T-helper 2 cell treated with Interferon-gamma antibody and Interleukin-4, amounts not matched to agents 5 μg/mL and 100 μg/mL, for 36 hours (primary cell): Measurements from ENCODE around the gene RHOBTB3.
A peak's percentile ranks its signal among the peaks of the same experiment; 100 is the strongest.

Source experiments
- DNase-seq: peaks from one replicate; pipeline ENCODE4 v3.0.0; 2021; ENCODE audit warnings: low spot score
- H3K27ac Mint-ChIP-seq: one replicate; pipeline ENCODE4 v1.8.0; 2021; ENCODE audit warnings: mild to moderate bottlenecking, mixed read lengths
- H3K27me3 Mint-ChIP-seq: one replicate; pipeline ENCODE4 v1.8.0; 2021; ENCODE audit warnings: low read depth, mixed read lengths
- H3K36me3 Mint-ChIP-seq: one replicate; pipeline ENCODE4 v1.8.0; 2021; ENCODE audit warnings: low read depth, mixed read lengths
- H3K4me1 Mint-ChIP-seq: one replicate; pipeline ENCODE4 v1.8.0; 2021; ENCODE audit warnings: low read depth, mixed read lengths
- H3K4me3 Mint-ChIP-seq: one replicate; pipeline ENCODE4 v1.8.0; 2022; ENCODE audit warnings: mild to moderate bottlenecking, moderate library complexity, mixed read lengths
- H3K9me3 Mint-ChIP-seq: one replicate; pipeline ENCODE4 v1.8.0; 2021; ENCODE audit warnings: mixed read lengths

The RHOBTB3 gene

GRCh38 chr5:95759005-95759404 is 27.9 kb downstream of the RHOBTB3 start:
- Mint-ChIP-seq H3K27me3 (peaks cover 47% of the 10 kb centered on the region), H3K9me3 (no peaks in the 10 kb centered on the region), H3K4me1 (peaks cover 28% of the 10 kb centered on the region), H3K36me3 (no peaks in the 10 kb centered on the region), H3K4me3 (no peak overlapping the region), H3K27ac (no peak overlapping the region)
- no peak for DNase-seq

DNA sequence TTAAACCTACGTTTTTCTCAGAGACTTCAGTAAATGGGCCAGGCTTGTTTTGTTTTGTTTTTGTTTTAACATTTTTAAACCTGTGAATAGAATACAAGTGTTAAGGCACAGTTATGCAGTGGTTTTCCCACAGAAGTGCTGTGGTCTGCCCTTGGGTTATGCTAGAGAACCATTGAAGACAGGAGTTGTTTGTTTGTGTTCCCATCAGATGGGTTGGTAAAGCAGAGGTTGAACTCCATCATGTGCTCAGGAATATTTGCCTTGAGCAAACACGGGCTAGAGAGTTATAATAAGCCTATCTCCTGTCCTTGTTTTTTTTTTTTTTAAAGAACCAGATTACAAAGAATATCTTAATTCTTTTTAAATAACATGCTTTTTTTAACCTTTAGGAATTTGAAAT is 28.5 kb downstream of the RHOBTB3 start:
- Mint-ChIP-seq H3K27me3 (peaks cover 46% of the 10 kb centered on the region), H3K27ac (no peak overlapping the region), H3K4me1 (peaks cover 28% of the 10 kb centered on the region), H3K9me3 (no peaks in the 10 kb centered on the region), H3K36me3 (no peaks in the 10 kb centered on the region), H3K4me3 (peak overlapping the region; percentile 11)
- DNase-seq = no peak

DNA sequence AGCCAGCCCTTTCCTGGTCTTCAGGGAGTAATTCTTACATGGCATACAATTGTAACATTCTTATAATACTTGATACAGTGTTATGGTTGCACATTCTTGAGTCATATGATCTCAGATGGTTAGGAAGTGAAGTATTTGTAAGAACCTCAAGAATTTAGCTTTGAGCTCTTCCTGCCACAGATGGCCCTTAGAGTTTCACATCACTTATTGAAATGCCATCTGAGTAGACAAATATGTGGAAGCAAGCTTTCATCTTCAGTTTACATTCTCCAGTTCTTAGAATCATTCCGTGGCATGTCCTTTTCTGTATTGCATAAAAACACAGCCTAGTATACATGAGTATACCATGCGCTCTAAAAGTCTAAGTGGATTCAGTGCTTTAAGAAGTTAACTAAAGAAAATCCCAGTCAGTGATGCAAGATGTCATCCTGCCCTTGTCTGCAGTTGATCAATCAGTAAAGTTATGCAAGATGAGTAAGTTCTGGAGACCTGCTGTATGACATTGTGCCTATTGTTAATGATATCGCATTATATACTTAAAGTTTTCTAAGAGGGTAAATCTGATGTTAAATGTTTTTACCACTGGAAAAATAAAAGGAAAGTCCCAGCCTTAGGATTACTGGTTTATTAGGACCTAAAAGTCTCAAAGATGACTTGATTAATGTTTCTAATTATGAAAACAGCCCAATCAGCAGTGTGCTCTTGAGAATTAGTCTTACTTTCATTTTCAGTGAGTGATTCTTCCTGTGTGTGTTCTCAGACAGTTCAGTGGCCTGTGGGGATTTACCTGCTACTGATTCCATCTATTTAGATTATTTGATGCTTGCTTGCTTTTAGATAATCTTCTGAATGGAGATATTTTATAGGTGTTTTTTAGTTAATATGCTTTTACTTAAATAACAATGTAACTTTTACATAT is 29.4 kb downstream of the RHOBTB3 start:
- H3K4me1 Mint-ChIP-seq = peaks cover 28% of the 10 kb centered on the region
- H3K27ac Mint-ChIP-seq = peak overlapping the region; percentile 64
- H3K36me3 Mint-ChIP-seq = no peaks in the 10 kb centered on the region
- peak; percentile 17 for DNase-seq
- no peaks in the 10 kb centered on the region for H3K9me3 Mint-ChIP-seq
- H3K4me3 Mint-ChIP-seq = peak overlapping the region; percentile 77
- H3K27me3 Mint-ChIP-seq = peaks cover 51% of the 10 kb centered on the region

GRCh38 chr5:95761771-95762651 is 30.9 kb downstream of the RHOBTB3 start:
- Mint-ChIP-seq H3K36me3 (no peaks in the 10 kb centered on the region), H3K9me3 (no peaks in the 10 kb centered on the region), H3K27ac (no peak overlapping the region), H3K4me3 (no peak overlapping the region), H3K27me3 (peaks cover 48% of the 10 kb centered on the region), H3K4me1 (peaks cover 28% of the 10 kb centered on the region)
- no peak for DNase-seq

DNA sequence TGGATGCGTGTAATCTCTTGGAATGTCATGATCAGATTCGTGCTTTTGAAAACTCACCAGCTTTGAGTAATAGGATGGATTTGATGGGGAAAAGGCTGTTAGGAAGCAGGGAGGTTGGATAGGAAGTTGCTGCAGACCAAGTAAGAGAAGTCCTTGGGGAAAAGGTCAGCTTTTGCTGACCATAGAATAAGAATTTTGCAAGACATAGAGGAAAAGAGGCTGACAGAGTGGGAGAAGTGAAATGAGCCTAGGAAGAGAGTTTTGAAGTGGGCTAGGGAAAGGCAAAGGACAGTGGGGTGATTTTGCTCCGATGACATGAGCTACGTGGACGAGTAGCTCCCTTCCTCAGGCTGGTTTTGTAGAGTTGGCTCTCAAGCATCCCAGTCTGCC is 31.5 kb downstream of the RHOBTB3 start:
- H3K27me3 Mint-ChIP-seq = peaks cover 48% of the 10 kb centered on the region
- no peak for DNase-seq
- H3K4me1 Mint-ChIP-seq = peaks cover 28% of the 10 kb centered on the region
- H3K4me3 Mint-ChIP-seq = no peak overlapping the region
- H3K36me3 Mint-ChIP-seq = no peaks in the 10 kb centered on the region
- H3K27ac Mint-ChIP-seq = no peak overlapping the region
- no peaks in the 10 kb centered on the region for H3K9me3 Mint-ChIP-seq

- Mint-ChIP-seq H3K36me3 (no peaks in the 10 kb centered on the region), H3K27ac (no peak overlapping the region), H3K4me1 (peaks cover 28% of the 10 kb centered on the region), H3K27me3 (peaks cover 43% of the 10 kb centered on the region), H3K4me3 (no peak overlapping the region), H3K9me3 (no peaks in the 10 kb centered on the region)
- no peak for DNase-seq
These were observed 32.8 kb downstream of the RHOBTB3 start for GRCh38 chr5:95763941-95764340.

DNA sequence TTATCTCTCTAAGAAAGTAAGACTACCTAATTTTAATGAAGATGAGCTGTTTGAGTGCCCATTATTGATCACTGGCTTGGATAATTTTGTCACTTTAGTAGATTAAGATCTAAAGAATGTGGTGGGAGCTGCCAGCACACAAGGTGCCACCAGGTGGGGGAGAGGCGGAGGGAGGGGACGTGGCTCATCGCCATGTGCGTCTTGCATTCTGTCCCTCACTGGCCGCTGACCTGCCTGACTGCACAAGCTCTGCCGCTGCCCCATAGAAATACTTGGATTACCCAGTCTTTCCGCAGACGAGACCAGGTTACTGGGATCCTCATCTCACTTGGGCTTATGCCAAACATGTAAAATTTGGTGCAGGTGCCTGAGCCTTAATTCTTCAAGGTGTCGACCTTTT is 37.6 kb downstream of the RHOBTB3 start:
- H3K4me3 Mint-ChIP-seq = no peak overlapping the region
- no peak for DNase-seq
- H3K4me1 Mint-ChIP-seq = no peaks in the 10 kb centered on the region
- H3K27ac Mint-ChIP-seq = no peak overlapping the region
- H3K27me3 Mint-ChIP-seq = peaks cover 46% of the 10 kb centered on the region
- H3K36me3 Mint-ChIP-seq = no peaks in the 10 kb centered on the region
- H3K9me3 Mint-ChIP-seq = no peaks in the 10 kb centered on the region

- Mint-ChIP-seq H3K9me3 (no peaks in the 10 kb centered on the region), H3K27ac (no peak overlapping the region), H3K27me3 (peaks cover 28% of the 10 kb centered on the region), H3K4me3 (no peak overlapping the region), H3K36me3 (no peaks in the 10 kb centered on the region), H3K4me1 (peaks cover 2% of the 10 kb centered on the region)
- DNase-seq = no peak
These were observed 39.9 kb downstream of the RHOBTB3 start for GRCh38 chr5:95770830-95771708.

- peaks cover 2% of the 10 kb centered on the region for H3K4me1 Mint-ChIP-seq
- no peak overlapping the region for H3K27ac Mint-ChIP-seq
- no peaks in the 10 kb centered on the region for H3K36me3 Mint-ChIP-seq
- H3K27me3 Mint-ChIP-seq = peaks cover 27% of the 10 kb centered on the region
- H3K9me3 Mint-ChIP-seq = no peaks in the 10 kb centered on the region
- H3K4me3 Mint-ChIP-seq = no peak overlapping the region
- no peak for DNase-seq
These were observed 40.8 kb downstream of the RHOBTB3 start for GRCh38 chr5:95771892-95772291.

GRCh38 chr5:95773335-95774059 is 42.4 kb downstream of the RHOBTB3 start:
- H3K36me3 Mint-ChIP-seq = no peaks in the 10 kb centered on the region
- H3K9me3 Mint-ChIP-seq = no peaks in the 10 kb centered on the region
- H3K4me1 Mint-ChIP-seq = peaks cover 2% of the 10 kb centered on the region
- no peak for DNase-seq
- no peak overlapping the region for H3K27ac Mint-ChIP-seq
- no peak overlapping the region for H3K4me3 Mint-ChIP-seq
- peaks cover 22% of the 10 kb centered on the region for H3K27me3 Mint-ChIP-seq

DNA sequence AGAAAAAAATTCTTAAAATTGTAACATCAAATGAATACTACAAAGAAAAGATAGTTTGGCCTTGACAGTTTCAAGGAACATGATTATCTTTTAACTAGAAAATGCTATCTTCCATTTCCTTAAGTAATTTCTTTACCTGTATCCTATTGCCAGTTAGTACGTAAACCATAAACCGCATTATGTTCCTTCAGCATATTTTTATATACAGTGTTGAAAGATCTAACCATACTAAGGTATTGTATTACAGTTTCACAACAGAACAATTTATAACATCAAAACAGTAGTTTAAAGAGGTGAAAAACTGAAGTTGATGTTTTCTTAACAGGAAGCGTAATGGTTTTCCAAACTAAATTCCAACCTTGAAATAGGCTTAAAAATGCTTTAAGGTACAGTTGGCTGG is 46.3 kb downstream of the RHOBTB3 start:
- H3K4me1 Mint-ChIP-seq = peaks cover 20% of the 10 kb centered on the region
- H3K9me3 Mint-ChIP-seq = no peaks in the 10 kb centered on the region
- no peak overlapping the region for H3K4me3 Mint-ChIP-seq
- H3K36me3 Mint-ChIP-seq = no peaks in the 10 kb centered on the region
- H3K27me3 Mint-ChIP-seq = peaks cover 4% of the 10 kb centered on the region
- DNase-seq = no peak
- H3K27ac Mint-ChIP-seq = no peak overlapping the region

GRCh38 chr5:95778713-95779436 is 47.7 kb downstream of the RHOBTB3 start:
- Mint-ChIP-seq H3K4me3 (no peak overlapping the region), H3K27ac (no peak overlapping the region), H3K9me3 (no peaks in the 10 kb centered on the region)

More at GRCh38 chr5:95778713-95779436, 47.7 kb downstream of the RHOBTB3 start:
- no peaks in the 10 kb centered on the region for H3K36me3 Mint-ChIP-seq
- no peak for DNase-seq
- H3K4me1 Mint-ChIP-seq = peaks cover 19% of the 10 kb centered on the region
- H3K27me3 Mint-ChIP-seq = no peaks in the 10 kb centered on the region
